Fibroblast of the aortic adventitia (primary cell): ENCODE data around the gene MVB12A. TPM values are rescaled to one million over a fixed set of nuclear protein-coding genes. Genes with fewer than 3 reads are reported as not detected.

Experiments used
- DNase-seq: peaks from one replicate; pipeline ENCODE4 v3.0.0-alpha.2; 2010; ENCODE audit warnings: low read depth
- H3K4me3 ChIP-seq: 2 replicates; pipeline ENCODE4 v1.5.1; 2011; ENCODE audit warnings: low read depth, mild to moderate bottlenecking, control low read depth, low read length, moderate library complexity
- CTCF ChIP-seq: IDR thresholded peaks from 2 replicates; pipeline ENCODE4 v1.5.1; 2011; ENCODE audit warnings: mild to moderate bottlenecking, low read length, control low read depth, inconsistent platforms; ENCODE audit not compliant: insufficient read depth
- total RNA-seq: library from RNA; depleted of rRNA; stranded (reverse); fragments of >200 nt; gene quantifications from 2 replicates; pipeline ENCODE4 v1.2.3, GENCODE V29; 2012; ENCODE audit warnings: low replicate concordance

MVB12A gene
- total RNA-seq, 1 donor = 47.5 TPM

DNA sequence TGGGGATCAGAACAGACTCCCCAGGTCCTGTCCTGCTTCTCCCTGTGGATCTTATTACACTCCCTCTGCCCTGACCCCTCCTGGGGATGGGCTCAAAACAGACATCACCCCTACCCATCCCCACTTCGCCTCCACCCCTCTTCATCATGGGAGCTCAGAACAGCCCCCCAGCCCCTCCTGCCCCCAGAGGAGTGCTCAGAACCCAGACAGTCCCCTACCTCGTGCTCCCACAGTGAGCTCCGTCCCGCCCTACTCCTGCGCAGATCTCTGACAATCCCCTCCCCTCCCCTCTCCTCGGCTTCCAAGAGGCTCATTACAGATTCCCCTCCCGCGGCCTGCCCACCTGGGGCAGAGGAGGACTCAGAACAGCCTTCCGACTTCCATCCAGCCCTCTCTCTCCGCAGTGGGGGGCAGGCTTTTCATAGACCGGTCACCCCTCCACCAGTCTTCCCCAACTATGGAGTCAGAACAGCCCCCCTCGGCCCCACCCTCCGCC is 34.8 kb downstream of the MVB12A start:
- TF ChIP-seq CTCF = no peak
- no peak for DNase-seq
- no peak overlapping the region for H3K4me3 ChIP-seq

DNA sequence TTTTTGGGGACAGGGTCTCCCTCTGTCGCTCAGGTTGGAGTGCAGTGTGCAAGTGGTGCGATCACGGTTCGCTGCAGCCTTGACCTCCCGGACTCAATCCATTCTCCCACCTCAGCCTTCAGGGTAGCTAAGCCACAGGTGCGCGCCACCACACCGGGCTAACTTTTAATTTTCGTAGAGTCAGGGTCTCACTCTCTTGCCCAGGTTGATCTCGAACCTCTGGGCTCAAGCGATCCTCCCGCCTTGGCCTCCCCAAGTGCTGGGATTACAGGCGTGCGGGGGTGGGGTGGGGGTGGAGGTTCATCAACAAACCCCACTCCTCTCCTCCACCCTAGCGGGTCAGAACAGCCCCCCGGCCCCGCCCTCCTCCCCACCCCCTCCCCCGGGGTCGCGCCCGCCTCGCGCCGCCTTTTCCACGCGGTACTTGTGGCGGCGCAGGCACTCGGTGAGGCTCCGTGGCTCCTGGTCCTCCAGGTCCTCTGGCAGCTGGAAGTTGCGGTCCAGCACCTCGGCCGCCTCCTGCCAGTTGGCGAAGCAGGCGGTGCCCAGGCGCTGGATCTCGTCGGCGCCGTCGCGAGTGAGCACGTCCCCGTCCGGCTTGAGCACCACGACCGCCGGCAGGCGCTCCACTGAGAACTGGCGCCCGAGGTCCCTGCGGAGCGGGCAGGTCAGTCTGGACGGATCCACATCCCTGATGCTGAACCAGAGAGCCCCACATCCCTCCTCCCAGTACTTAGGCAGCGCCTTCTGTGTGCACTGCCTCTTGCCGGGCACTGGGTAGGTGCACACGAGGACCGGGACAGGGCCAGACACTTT is 35.7 kb downstream of the MVB12A start:
- DNase-seq = no peak
- H3K4me3 ChIP-seq = no peak overlapping the region
- no peak for TF ChIP-seq CTCF

DNA sequence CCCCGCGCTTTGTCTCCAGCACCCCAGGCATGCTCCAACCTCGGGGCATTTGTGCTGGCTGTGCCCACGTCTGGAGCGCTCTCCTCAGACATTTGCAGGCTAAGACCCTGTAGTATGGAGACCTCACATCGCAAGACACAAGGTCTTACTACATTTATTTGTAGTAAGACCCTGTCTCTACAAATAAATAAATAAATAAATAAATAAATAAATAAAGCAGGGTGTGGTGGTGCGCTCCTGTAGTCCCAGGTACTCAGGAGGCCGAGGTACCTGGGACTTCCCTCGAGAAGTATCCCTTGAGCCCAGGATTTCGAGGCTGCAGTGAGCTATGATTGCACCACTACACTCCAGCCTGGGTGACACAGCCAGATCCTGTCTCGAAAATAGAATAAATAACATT is 36.3 kb downstream of the MVB12A start:
- H3K4me3 ChIP-seq = no peak overlapping the region
- no peak for DNase-seq
- no peak for TF ChIP-seq CTCF

DNA sequence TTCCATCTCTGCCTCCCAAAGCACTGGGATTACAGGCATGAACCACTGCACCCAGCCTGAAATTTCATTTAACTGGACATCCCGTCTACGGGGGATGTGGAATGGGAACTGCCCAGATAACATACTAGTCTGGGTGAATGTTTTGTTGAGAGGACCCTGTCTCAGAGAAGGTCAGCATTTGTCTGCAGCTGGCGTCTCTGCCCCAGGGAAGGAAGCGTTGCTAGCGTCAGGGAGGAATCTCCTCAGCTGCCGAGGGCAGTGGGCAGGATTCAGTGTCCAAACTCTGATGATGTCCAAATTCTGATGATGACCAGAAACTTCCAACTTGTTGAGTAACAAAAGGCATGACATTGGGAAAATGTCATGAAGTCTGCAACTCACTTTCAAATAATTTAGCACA is 37.8 kb downstream of the MVB12A start:
- TF ChIP-seq CTCF = no peak
- no peak overlapping the region for H3K4me3 ChIP-seq
- DNase-seq = no peak

DNA sequence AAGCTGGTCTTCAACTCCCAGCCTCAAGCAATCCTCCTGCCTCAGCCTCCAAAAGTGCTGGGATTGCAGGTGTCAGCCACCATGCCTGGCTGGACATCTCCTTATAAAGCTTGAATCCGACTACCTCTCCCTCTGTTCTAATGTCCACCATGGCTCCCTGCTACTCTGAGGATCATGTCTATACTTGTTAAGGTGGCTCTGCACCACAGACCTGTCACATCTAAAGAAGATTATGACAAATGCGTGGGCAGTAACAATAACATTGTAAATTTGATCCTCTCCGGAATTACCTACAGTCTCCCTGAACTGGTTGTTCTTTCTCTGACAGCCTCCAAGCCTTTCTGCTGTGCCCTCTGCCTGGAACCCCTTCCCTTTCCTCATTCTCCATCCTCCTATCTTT is 39.1 kb downstream of the MVB12A start:
- TF ChIP-seq CTCF = no peak
- no peak for DNase-seq
- no peak overlapping the region for H3K4me3 ChIP-seq

GRCh38 chr19:17460372-17461230 is 40.8 kb downstream of the MVB12A start, which contains the start of gene NXNL1:
NXNL1 (minus strand) TSS chr19:17460926; CDS start chr19:17460869, 57 bp downstream.
- TF ChIP-seq CTCF = no peak
- H3K4me3 ChIP-seq = no peak within 1 kb of the TSS
- DNase-seq = no peak
